Islet of Langerhans (tissue), 1 donor: ENCODE results near the gene MKI67.

Source experiments
- FAIRE-seq: peaks from one replicate; lab custom pipeline; 2011; peaks lifted over from hg19 to GRCh38; lab: Jason Lieb, UNC

MKI67 gene

DNA sequence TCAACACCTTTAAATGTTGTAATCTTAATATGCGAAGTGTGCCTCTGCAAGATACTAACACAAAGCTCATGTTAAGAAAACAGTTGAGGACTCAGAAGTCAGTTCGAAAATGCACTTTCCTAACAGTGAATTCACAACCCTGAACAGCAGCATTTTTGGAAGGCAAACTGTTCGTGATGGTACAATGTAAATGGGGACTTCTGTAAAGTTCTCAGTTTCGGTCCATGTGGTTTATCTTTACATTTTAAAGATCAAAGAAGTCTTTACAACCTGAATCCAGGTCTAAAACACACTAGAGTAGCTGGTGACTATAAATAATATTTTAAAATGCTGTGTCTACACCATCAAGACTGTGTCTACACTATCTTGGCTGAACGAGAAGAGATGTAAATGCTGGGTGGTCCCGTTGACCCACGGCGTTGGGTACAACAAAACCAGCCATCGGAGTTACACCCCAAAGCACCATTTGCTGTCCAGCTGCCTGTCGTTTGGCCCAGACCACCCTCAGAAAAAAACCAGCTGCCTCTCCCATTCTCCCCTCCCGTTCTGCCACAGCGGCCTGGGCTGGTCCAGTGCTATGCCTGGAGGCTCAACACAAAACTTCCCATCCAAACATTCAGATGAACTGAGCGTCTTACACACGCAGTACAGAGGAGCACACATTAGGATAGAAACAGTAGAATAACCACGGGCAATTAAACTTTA lies 42.9 kb downstream of the MKI67 start:
- FAIRE-seq, result no peak

DNA sequence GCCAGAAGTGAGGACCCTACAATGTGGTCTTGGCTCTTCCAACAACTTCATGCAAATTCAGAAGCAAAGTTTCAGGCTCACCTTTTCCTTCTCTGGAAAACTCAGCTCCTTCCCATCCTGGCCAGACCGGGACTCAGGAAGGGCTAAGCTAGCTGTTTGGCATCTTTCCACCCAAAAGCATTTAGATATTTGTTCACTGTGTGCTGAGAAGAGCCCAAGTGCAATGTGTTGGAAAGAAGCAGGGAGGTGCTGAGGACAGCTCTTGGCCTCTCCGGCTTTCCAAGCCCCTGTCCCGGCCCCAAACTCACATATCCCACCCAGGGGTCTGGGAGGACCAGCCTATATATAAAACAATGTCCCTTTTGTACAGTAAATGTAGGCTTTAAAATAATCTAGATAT lies 44.5 kb downstream of the MKI67 start:
- no peak for FAIRE-seq

DNA sequence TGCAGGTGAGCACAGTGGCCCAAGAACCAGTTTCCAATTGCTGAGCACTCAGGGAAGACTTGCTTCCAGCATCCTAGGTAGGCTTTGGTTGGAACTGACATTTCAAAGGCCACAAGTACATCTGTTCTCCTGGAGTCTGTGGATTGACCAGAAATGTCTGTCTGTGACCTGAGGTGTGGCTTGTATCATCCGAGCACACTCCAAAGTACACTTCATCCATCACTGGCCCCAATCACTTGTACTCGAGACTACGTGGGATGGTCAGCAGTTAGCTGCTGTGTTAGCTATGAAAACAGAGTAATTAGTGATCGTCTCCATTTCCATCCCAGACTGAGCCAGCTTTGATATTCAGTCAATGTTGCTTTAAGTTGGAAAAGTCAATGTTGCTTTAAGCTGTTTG lies 45.0 kb downstream of the MKI67 start:
- FAIRE-seq, result no peak

DNA sequence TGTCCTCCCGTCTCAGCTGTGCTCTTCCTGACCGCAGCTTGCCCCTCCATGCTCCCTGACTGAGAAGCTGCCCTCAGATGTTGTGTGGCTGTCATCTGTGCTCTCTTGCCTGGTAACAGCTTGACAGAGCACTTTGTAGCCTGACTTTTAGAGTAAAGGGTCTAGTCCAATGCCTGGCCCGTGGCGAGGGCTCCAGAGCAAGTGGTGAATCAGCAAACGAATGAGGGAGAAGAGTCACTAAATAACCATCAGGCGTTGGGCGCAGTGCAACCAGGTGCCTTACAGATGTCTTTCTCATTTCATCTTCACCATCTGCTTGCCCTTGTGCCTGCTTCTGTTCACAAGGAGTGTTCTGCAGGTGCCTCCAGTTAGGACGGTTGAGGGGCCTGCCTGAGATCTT lies 45.6 kb downstream of the MKI67 start:
- FAIRE-seq, result no peak

DNA sequence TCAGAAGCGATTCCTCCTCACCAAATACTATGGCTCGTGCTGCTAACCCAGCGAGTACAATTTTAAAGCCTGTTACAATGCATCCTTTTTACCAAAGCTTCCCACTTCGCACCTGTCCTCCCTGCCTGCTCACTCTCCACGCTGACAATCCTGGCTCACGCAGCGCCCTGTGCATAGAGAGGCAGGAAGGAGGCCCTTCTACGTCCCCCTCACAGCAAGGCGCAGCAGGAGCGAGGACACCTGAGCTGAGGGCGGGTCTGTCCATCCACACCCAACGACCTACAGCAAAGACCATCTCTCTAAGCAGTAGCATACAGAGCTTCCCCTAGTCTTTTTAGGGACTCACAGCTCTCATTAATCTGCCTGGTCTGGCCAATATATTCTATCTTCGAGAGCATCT lies 46.0 kb downstream of the MKI67 start:
- FAIRE-seq, result no peak

DNA sequence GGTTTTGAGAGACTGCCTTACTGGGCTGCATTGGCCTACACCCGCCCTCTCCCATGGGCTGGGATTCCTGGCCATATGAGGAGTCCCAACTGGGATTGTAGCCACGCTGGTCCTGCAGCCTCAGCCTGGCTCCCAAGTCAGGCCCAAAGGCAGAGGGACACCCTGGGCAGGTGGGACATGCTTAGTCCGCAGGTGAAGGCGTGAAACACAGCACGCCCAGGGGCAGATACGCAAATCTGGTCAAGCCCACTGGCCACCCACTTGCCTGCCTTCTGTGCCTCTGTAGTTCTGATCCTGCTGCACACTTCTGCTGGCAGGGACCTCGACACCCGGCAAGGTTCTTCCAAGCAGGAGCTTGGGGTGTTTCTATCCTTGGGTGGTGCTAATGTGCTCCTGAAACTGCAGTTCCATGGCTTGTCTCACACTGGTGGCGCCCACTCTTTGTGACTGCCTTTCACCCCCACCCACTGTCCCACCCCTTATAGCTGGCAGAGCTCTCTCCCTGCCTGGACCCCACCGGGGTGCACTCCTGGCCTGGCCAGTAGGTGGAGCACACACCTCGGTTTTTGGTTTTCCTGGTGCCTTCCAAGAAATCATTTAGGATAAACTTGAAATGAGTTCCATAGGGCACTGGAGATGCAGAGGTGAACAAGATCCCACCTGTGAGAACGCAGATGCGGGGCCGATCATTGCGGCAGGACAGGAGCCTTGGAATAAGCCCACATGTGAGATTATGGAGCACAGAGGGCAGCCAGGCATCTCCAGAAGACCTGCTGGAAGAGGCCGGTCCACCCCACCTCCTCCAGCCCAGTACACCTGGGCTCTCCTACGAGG lies 47.9 kb downstream of the MKI67 start:
- no peak for FAIRE-seq

GRCh38 chr10:128077155-128077875 lies 48.9 kb downstream of the MKI67 start:
- no peak for FAIRE-seq

DNA sequence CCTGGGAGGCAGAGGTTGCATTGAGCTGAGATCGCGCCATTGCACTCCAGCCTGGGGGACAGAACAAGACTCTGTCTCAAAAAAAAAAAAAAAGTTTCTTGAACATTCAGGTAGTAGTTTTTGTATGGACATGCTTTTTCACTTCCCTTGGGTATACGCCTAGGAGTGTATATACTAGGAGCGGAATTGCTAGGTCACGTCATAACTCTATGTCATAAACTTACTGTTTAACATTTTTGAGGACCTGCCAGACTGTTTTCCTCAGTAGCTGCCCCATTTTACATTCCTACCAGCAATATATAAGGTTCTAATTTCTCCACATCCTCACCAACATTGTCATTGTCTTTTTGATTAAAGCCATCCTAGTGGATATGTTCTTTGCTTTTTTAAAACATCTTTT lies 51.6 kb downstream of the MKI67 start:
- FAIRE-seq, result no peak

DNA sequence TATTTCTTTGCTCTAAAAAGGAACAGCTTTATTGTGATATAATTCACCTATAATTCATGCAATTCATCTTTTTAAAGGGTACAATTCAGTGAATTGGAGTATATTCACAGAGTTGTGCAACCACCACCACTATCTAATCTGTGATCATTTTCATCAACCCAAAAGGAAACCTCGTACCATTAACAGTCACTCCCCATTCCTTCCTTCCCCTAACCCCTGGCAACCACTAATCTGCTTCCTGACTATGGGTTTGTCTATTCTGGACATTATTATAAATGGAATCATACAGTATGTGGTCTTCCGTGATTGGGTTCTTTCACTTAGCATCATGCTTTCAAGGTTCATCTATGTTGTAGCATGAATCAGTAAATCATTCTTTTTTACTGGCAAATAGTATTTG lies 52.3 kb downstream of the MKI67 start:
- no peak for FAIRE-seq

GRCh38 chr10:128072941-128073645 lies 53.1 kb downstream of the MKI67 start:
- FAIRE-seq, result no peak

- FAIRE-seq, result no peak
These were observed 54.2 kb downstream of the MKI67 start for GRCh38 chr10:128072046-128072445.

- no peak for FAIRE-seq
These were observed 54.8 kb downstream of the MKI67 start for GRCh38 chr10:128071417-128071782.

DNA sequence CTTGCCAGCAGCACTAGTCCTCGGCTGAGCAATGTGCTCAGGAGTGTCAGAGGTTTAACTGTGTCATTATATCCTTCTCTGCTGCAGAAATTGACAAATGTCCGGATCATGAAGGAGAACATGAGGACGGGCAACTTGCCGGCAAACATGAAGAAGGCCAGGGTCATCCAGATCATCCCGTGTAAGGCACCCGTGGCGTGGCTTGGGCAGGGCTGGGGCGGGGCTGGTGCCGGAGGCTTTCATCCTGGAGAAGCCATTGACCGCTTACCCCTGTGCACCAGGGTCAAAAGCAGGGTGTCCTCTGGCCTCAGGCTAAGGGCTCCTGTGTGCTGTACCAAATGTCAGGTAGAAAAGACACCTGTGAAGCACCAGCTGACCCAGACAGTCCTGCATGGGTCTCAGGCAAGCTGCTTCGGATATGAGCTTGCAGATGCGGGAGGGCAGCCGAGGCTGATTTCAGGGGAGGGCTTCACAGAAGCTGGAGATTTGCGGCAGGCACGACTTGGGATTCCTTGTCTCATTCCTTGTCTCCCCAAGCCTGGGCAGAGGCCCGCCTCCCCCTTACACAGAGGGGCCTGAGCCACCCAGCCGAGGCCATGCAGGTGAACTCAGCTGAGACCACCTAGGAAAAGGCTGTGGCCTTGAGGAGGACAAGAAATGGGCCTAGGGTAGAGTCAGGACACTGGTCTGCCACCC lies 55.4 kb downstream of the MKI67 start:
- FAIRE-seq, result no peak

DNA sequence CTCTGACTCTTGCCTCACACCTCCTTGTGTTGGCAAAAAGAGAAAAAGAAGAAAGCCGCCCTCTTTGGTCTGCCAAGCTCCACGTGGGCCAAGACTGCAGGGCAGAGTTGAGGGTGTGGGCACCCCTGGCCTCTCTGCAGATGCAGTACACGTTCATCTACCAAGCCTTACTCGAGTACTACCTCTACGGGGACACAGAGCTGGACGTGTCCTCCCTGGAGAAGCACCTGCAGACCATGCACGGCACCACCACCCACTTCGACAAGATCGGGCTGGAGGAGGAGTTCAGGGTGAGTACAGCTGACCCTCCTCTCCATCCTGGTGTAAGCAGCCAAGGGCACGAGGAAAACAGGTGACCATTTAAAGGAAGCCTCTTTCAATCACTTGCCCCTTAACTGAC lies 56.1 kb downstream of the MKI67 start:
- FAIRE-seq, result no peak

DNA sequence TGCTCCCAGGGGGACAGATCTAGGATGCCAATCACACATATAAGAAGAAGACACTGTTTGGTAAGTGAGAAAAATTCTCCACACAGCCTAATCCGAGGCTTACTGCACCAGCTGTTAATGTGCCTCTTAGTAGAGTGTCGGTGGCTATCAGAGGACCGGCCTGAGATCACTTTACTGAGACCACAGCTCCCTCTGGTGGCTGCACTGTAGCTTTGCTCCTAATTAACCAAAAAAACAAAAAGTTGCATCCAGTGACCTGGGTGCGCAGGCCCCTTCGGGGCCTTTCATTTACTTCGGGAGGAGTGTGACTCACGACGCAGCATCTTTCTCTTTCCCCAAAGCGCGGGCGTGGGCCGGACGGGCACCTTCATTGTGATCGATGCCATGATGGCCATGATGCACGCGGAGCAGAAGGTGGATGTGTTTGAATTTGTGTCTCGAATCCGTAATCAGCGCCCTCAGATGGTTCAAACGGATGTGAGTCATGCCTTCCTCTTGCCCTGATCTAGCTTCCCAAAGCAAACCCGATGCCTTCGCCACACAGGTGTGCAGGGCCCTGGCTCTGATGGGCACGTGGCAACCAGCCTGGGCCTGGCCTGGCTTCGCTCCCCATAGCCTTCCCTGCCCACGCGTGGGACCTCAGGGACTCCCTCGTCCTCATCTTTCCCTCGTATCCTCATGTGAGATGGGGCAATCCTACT lies 56.7 kb downstream of the MKI67 start:
- no peak for FAIRE-seq

DNA sequence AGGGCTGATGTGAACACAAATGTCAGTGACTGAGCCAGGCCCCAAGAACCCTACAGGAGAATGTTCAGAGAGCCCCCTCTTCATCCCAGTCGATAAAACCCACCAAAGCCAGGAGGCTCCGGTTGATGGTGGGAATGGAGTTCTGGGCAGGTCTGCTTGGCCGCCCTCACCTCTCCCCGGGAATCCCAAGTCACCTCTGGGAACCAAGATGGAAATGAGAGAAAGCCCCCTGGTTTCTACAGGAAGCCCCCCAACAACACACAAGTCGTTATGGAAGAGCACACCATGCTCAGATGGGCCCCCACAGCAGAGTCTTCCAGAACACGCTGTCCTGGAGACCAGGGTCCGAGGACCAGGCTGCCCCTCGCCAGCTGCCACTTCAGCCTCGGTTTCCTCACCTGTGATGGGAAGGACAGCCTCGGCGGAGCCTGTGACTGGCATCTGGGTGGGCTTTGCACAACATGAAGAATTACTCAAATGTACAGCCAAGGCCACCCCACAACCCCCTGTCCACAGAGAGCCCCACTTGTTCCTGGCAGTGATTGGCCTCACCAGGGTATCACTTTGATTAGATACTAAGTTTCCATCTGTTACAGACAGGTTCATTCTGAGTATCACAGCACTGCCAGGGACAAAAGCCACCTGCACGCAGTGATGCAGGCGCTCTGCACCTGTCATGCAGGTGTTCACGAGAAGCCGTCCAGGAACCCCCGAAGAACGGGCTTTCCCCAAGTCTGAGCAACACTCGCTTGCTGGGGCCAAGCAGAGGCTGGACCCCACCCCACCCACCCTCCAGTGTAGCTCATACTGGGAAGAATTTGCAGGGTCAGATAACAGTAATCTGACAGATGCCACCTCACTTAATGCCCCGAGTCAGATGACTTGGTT lies 57.6 kb downstream of the MKI67 start:
- FAIRE-seq, result no peak

DNA sequence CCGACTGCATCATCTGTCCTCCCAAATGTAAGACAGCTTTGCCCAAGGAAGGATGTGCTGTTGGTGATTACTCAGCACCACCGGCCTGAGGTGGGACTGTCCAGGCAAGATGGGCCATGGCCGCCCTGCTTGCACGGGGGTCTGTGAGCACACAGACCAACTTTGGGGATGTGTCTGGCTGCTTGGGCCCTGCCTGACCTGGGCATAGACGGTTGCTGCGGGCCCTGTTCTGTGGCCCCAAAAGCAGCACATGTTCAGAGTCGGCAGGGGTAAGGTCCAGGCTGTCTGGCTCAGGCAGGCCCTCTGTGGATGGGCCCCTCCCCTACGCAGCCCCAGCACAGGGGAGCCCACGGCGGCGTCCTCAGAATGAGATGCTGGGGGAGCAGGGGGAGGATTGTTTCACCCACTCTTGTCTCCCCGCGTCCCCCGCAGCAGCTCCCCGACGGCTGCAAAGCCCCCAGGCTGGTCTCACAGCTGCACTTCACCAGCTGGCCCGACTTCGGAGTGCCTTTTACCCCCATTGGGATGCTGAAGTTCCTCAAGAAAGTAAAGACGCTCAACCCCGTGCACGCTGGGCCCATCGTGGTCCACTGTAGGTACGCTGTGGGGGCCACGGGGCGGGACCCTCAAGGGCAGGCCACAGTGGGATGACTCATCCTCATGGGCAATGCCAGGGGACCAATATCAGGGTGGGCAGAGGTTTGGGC lies 58.4 kb downstream of the MKI67 start:
- FAIRE-seq, result no peak

DNA sequence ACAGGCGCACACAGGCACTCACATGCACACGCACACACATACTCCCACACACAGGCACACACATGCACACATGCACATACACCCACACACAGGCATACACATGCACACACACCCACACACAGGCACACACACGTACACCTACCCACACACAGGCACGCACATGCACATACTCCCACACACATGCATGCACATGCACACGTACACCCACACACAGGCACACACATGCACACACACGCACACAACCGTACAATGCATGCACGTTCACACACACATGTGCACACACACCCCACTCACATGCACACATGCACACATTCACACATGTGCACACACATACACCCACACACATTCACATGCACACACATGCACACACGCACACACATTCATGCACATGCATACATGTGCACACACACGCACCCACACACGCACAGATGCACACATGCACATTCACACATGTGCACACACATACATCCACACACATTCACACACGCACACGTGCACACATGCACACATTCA lies 59.3 kb downstream of the MKI67 start:
- FAIRE-seq, result no peak

DNA sequence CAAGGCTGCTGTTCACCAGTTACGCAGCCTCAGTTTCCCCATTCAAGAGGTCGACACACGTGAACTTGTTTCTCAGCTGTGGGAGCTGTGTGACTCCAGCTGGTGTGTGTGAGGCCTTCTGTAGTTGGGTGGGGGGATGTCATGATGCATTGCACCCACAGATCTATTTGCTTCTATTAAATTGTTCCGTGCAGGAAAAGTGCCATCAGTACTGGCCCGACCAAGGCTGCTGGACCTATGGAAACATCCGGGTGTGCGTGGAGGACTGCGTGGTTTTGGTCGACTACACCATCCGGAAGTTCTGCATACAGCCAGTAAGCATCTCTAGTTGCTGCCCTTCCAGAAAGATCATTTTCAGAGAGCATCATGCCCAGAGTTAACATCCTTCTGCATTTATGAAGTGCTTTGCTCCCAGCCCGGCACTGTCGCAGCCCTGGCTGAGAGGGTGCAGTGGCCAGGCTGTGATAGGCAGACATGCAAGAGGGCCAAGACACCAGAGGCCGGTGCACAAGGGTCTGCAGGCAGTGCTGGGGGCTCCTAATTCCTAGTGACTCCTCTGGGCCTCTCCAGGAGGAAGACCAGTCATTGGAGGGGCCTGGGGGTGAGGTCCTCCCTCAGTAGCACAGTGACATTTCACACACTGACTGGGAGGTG lies 60.2 kb downstream of the MKI67 start:
- no peak for FAIRE-seq
